Sciatic nerve (tissue), 2 donors: ENCODE data around the gene DNAJC1. TPM values are rescaled to one million over a fixed set of nuclear protein-coding genes. Genes with fewer than 3 reads are reported as not detected.
"Not testable (repeated sequence)": the region's sequence is repeated elsewhere in the genome, so short reads cannot be mapped to it uniquely, and the experiment has no call there.

Experiments
- ATAC-seq: fragments of 200-7000 bp; cut with Tn5 transposase; one replicate; pipeline ENCODE4 v1.9.1; 2020; ENCODE audit warnings: mild to moderate bottlenecking, moderate library complexity
- DNase-seq: peaks from one replicate; pipeline ENCODE4 v3.0.0-alpha.2; 2020; ENCODE audit warnings: low spot score
- intact Hi-C: fragments of 100-400 bp; cut with DNase I; formaldehyde crosslinking; loops from one replicate; pipeline ENCODE4 v1.14.2; 2022
- total RNA-seq: library from RNA; stranded (reverse); fragmentation: NEBNext Ultra II Directional; extraction: Animal tissue kit (Norgen Biotek cat#: 25700); gene quantifications from one replicate; pipeline ENCODE4 v1.2.1, GENCODE V29; 2021
- donor health status: DM: no; HTN: no; CAD: no.
- donor health status: DM: no; HTN: no; CAD: no.

DNAJC1 gene
- total RNA-seq, 1 donor from 2014 or later = 26.4 TPM

DNA sequence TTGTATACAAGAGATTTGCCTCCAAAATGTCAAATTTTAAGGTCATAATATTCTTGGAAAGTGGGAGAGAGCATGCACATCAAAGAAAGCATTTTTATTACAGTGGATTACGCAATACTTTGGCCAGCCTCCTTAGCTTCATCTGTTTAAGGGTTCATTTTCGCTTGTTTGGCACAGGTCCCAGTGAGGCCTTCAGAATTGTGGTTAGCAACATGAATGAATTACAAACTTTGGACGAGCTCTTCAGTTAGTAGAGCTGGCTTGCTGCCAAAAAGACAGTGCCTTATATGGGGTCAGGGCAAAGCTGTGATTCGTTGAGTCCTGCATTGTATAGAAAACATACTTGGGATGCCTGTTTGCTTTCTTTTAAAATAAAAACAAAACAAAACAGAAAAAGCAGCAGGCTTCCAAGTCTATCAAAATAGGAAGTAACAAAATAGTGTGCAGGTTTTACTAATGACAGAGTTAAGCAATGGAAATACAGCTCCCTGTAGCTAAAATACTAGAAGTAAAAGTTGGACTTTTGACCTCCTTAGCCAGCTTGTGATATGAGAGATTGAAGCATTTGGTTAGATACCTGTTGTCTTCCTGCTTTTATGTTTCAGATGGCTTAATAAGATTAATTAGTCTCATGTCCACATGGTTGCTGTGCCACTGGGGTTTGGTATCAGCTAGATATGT is 278.7 kb downstream of the DNAJC1 start:
- peak; percentile 98 for ATAC-seq
- intact Hi-C loops = no loop called here
- peak; percentile 95 for DNase-seq

GRCh38 chr10:21724020-21724589 is 279.4 kb downstream of the DNAJC1 start:
- intact Hi-C loops = no loop called here
- no peak for DNase-seq
- ATAC-seq = peak; percentile 7

DNA sequence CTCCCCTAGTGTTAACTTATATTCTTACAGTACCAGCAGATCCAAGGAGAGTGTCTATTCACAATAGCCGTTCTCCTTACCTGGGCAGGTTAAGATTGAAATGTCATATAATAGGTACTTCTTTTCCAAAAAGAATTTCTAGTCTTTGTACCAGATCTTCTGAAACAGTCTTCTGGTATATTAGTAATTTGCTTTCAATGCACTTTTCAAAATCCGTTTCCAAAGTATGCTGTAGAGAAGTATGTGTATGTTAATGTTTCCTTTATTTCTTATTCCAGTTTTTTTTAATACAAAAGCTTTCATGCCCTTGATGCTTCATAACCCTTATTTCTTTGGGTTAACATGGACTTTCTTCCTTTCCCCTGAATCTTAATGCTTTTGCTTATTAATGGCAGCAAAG is 281.3 kb downstream of the DNAJC1 start:
- intact Hi-C loops = no loop called here
- no peak for ATAC-seq
- no peak for DNase-seq

GRCh38 chr10:21721000-21721665 is 282.4 kb downstream of the DNAJC1 start:
- ATAC-seq = no peak
- intact Hi-C loops = no loop called here
- no peak for DNase-seq

DNA sequence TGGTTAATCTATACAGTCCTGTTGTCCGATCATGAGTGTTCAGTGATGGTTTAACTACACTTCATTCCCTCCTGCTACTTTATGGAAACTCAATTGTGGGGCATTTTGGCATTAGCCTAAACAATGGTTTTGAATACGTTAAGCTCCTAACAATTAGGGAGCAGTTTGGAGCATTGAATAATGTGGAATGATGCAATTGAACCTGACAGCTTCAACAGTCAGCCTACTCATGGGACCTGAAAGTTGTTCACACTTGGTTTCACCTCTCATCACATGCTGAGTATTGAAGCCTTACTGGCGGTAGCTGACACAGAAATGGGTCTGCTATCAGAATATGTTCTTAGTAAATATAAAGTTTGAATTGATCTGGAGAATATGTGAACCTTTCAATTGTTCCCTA is 283.4 kb downstream of the DNAJC1 start:
- no peak for DNase-seq
- intact Hi-C loops = no loop called here
- ATAC-seq = no peak

- intact Hi-C loops = no loop called here
- no peak for ATAC-seq
- DNase-seq = no peak
Measured at GRCh38 chr10:21719502-21719901, 284.0 kb downstream of the DNAJC1 start.

- intact Hi-C loops, ATAC-seq, DNase-seq: not testable (repeated sequence)
Measured at GRCh38 chr10:21717437-21718054, 286.0 kb downstream of the DNAJC1 start.

- intact Hi-C loops = no loop called here
- ATAC-seq = no peak
- no peak for DNase-seq
Measured at GRCh38 chr10:21715531-21716195, 287.9 kb downstream of the DNAJC1 start.

GRCh38 chr10:21712975-21713374 is 290.6 kb downstream of the DNAJC1 start:
- no peak for ATAC-seq
- DNase-seq = no peak
- intact Hi-C loops = no loop called here

DNA sequence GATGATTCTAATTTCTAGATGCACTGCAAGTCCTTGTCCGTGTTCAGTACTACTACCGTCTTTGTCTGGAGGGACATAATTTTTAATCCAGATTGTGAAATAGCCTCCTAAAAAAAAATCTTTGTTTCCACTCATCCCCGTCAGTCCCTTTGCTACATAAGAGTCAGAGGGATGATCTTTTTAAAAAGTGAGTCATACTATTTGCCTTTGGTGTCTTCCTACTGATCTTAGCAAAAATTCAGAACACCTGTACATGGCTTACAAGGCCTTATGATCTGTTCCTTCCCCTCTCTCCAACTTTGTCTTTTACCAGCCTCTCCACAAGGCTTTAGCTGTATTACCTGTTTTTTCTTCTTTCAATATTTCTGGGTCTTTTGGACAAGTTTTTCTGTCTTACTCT is 296.0 kb downstream of the DNAJC1 start:
- no peak for DNase-seq
- intact Hi-C loops = no loop called here
- no peak for ATAC-seq

Other genes starting within 250 kb of the DNAJC1 start
- gene EBLN1, start 214.3 kb upstream of the DNAJC1 start, total RNA-seq = not detected